Stimulated activated memory B cell treated with anti-CD40 and anti-IgM and Interleukin-4, amounts not matched to agents 10 μg/mL and 1 μg/mL and 100 μg/mL, for 72 hours (primary cell): ENCODE measurements around the gene STON2.
A peak's percentile ranks its signal among the peaks of the same experiment; 100 is the strongest.
"Not testable (repeated sequence)": the region's sequence is repeated elsewhere in the genome, so short reads cannot be mapped to it uniquely, and the experiment has no call there.

ENCODE experiments used
- ATAC-seq: fragments of 150-1000 bp; cut with Tn5 transposase; 2 replicates; pipeline ENCODE4 v1.10.0; 2021
- H3K27ac Mint-ChIP-seq: one replicate; pipeline ENCODE4 v1.8.0; 2022; ENCODE audit warnings: mild to moderate bottlenecking, mixed read lengths
- H3K27me3 Mint-ChIP-seq: one replicate; pipeline ENCODE4 v1.8.0; 2022; ENCODE audit warnings: mixed read lengths
- H3K36me3 Mint-ChIP-seq: one replicate; pipeline ENCODE4 v1.8.0; 2022; ENCODE audit warnings: mixed read lengths
- H3K4me1 Mint-ChIP-seq: one replicate; pipeline ENCODE4 v1.8.0; 2022; ENCODE audit warnings: mixed read lengths
- H3K4me3 Mint-ChIP-seq: one replicate; pipeline ENCODE4 v1.8.0; 2022; ENCODE audit warnings: mild to moderate bottlenecking, moderate library complexity, mixed read lengths
- H3K9me3 Mint-ChIP-seq: one replicate; pipeline ENCODE4 v1.8.0; 2022; ENCODE audit warnings: mixed read lengths

Gene STON2

DNA sequence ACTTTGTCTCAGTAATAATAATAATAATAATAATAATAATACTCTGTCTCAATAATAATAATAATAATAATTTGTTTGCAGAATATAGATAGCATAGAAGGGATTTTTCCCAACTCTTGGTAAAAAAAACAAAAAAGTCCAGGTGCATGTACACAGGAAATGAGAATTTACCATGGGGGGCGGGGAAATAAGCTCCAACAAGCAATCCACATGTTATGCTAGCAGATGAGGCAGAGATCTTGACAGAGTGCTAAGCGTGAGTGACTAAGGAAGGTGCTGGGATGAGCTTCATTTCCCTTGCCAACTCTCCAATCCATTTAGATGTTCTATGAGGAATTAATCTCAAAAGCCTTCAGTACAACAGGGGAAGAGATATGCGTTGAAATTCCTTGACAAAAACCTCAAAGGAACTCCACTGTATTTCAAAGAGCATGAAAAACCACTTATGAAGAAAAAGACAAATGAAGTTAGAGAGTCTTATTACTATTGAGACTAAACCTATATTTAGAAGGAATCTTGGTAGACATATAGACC is 134.4 kb downstream of the STON2 start:
- Mint-ChIP-seq H3K4me3 (no peak overlapping the region), H3K4me1 (no peaks in the 10 kb centered on the region), H3K27me3 (peaks cover 59% of the 10 kb centered on the region), H3K27ac (no peak overlapping the region), H3K36me3 (no peaks in the 10 kb centered on the region), H3K9me3 (no peaks in the 10 kb centered on the region)
- ATAC-seq: no peak

- Mint-ChIP-seq H3K36me3 (no peaks in the 10 kb centered on the region), H3K9me3 (no peaks in the 10 kb centered on the region), H3K4me3 (no peak overlapping the region), H3K27ac (no peak overlapping the region), H3K4me1 (no peaks in the 10 kb centered on the region), H3K27me3 (peaks cover 57% of the 10 kb centered on the region)
- ATAC-seq: no peak
Observed at GRCh38 chr14:81264671-81265070, 135.5 kb downstream of the STON2 start.

- Mint-ChIP-seq H3K36me3 (no peaks in the 10 kb centered on the region), H3K27me3 (peaks cover 53% of the 10 kb centered on the region), H3K27ac (no peak overlapping the region), H3K4me1 (no peaks in the 10 kb centered on the region), H3K9me3 (no peaks in the 10 kb centered on the region), H3K4me3 (no peak overlapping the region)
- ATAC-seq: no peak
Observed at GRCh38 chr14:81263777-81264410, 136.2 kb downstream of the STON2 start.

- Mint-ChIP-seq H3K4me3 (no peak overlapping the region), H3K27ac (no peak overlapping the region), H3K27me3 (peaks cover 31% of the 10 kb centered on the region), H3K4me1 (peaks cover 8% of the 10 kb centered on the region), H3K36me3 (no peaks in the 10 kb centered on the region), H3K9me3 (no peaks in the 10 kb centered on the region)
- ATAC-seq: no peak
Observed at GRCh38 chr14:81261176-81261575, 138.9 kb downstream of the STON2 start.

GRCh38 chr14:81260732-81261131 is 139.4 kb downstream of the STON2 start:
- H3K4me3 Mint-ChIP-seq: no peak overlapping the region
- peaks cover 27% of the 10 kb centered on the region for H3K27me3 Mint-ChIP-seq
- no peaks in the 10 kb centered on the region for H3K9me3 Mint-ChIP-seq
- peaks cover 13% of the 10 kb centered on the region for H3K4me1 Mint-ChIP-seq
- no peak overlapping the region for H3K27ac Mint-ChIP-seq
- no peaks in the 10 kb centered on the region for H3K36me3 Mint-ChIP-seq
- no peak for ATAC-seq

DNA sequence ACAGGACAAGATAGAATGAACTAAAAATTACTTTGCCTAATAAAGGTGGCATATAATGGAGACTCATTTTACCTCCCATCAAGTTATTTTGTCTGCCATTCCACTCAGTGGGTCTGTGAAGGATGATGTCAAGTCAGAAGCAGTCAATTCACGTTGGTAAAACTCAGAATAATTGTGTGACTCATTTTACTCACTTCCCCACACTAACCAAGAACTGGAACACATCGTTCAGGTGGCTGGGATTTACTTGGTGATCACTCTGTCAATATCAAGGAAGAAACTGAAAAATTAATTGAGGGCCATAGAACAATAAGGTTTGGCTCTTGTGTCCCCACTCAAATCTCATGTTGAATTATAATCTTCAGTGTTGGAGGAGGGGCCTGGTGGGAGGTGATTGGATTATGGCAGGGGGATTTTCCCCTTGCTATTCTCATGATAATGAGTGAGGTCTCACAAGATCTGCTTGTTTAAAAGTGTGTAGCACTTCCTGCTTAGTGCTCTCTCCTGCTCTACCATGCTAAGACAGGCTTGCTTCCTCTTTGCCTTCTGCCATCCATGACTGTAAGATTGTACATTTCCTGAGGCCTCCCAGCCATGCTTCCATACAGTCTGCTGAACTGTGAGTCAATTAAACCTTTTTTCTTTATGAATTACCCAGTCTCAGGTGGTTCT is 143.7 kb downstream of the STON2 start:
- ATAC-seq: peak; percentile 87
- Mint-ChIP-seq H3K27ac (peak overlapping the region; percentile 72), H3K27me3 (peaks cover 23% of the 10 kb centered on the region), H3K36me3 (no peaks in the 10 kb centered on the region), H3K9me3 (no peaks in the 10 kb centered on the region), H3K4me1 (peaks cover 13% of the 10 kb centered on the region), H3K4me3 (no peak overlapping the region)

GRCh38 chr14:81252278-81252677 is 147.8 kb downstream of the STON2 start:
- Mint-ChIP-seq H3K4me1 (peaks cover 13% of the 10 kb centered on the region), H3K27me3 (peaks cover 13% of the 10 kb centered on the region), H3K9me3 (no peaks in the 10 kb centered on the region), H3K36me3 (no peaks in the 10 kb centered on the region), H3K4me3 (no peak overlapping the region), H3K27ac (no peak overlapping the region)
- ATAC-seq: no peak

DNA sequence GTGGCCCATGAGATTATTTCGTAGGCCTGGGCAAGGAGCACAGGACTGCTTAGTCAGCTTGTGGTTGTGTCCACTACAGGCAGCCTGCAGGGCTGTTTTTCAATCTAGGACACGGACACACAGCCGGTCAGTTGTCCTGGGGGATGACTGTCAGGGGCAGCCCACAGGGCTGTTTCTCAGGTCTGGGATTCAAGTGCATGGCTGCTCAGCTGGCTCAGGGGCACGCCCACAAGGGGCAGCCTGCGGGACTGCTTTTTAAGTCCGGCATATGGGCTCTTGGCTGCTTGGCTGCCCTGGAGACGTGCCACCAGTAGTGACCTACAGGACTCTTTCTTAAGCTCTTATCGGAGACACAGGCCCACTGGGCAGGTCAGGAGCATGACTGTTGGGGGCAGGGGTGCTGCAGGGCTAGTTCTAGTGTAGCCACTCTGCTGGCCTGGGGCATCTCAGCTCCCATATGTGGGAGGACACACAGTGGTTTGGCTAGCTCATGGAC is 152.8 kb downstream of the STON2 start:
- no peak for ATAC-seq

GRCh38 chr14:81246461-81247270 is 153.5 kb downstream of the STON2 start:
- no peaks in the 10 kb centered on the region for H3K4me1 Mint-ChIP-seq
- ATAC-seq: no peak
- H3K36me3 Mint-ChIP-seq: peaks cover 4% of the 10 kb centered on the region
- no peak overlapping the region for H3K27ac Mint-ChIP-seq
- H3K27me3 Mint-ChIP-seq: peaks cover 21% of the 10 kb centered on the region
- no peak overlapping the region for H3K4me3 Mint-ChIP-seq
- peaks cover 9% of the 10 kb centered on the region for H3K9me3 Mint-ChIP-seq

More for the DNA sequence above, 152.8 kb downstream of the STON2 start:
- H3K9me3 Mint-ChIP-seq: peaks cover 9% of the 10 kb centered on the region
- H3K27me3 Mint-ChIP-seq: peaks cover 28% of the 10 kb centered on the region
- H3K27ac Mint-ChIP-seq: no peak overlapping the region
- no peak overlapping the region for H3K4me3 Mint-ChIP-seq
- H3K4me1 Mint-ChIP-seq: no peaks in the 10 kb centered on the region
- peaks cover 4% of the 10 kb centered on the region for H3K36me3 Mint-ChIP-seq

- no peak overlapping the region for H3K4me3 Mint-ChIP-seq
- ATAC-seq: no peak
- H3K4me1 Mint-ChIP-seq: no peaks in the 10 kb centered on the region
- H3K9me3 Mint-ChIP-seq: peaks cover 9% of the 10 kb centered on the region
- peaks cover 18% of the 10 kb centered on the region for H3K27me3 Mint-ChIP-seq
- H3K27ac Mint-ChIP-seq: no peak overlapping the region
- H3K36me3 Mint-ChIP-seq: peaks cover 4% of the 10 kb centered on the region
Observed at GRCh38 chr14:81245771-81246170, 154.4 kb downstream of the STON2 start.

DNA sequence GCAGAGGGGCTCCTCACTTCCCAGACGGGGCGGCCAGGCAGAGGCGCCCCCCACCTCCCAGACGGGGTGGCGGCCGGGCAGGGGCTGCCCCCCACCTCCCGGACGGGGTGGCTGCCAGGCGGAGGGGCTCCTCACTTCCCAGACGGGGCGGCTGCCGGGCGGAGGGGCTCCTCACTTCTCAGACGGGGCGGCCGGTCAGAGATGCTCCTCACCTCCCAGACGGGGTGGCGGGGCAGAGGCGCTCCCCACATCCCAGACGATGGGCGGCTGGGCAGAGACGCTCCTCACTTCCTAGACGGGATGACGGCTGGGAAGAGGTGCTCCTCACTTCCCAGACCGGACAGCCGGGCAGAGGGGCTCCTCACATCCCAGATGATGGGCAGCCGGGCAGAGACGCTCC is 155.7 kb downstream of the STON2 start:
- ATAC-seq, H3K4me3 Mint-ChIP-seq, H3K27ac Mint-ChIP-seq, H3K36me3 Mint-ChIP-seq, H3K9me3 Mint-ChIP-seq, H3K4me1 Mint-ChIP-seq: not testable (repeated sequence)
- peaks cover 23% of the 10 kb centered on the region for H3K27me3 Mint-ChIP-seq

GRCh38 chr14:81243499-81243898 is 156.6 kb downstream of the STON2 start:
- H3K36me3 Mint-ChIP-seq: peaks cover 4% of the 10 kb centered on the region
- H3K9me3 Mint-ChIP-seq: peaks cover 9% of the 10 kb centered on the region
- H3K27me3 Mint-ChIP-seq: peaks cover 23% of the 10 kb centered on the region
- H3K27ac Mint-ChIP-seq: no peak overlapping the region
- no peak overlapping the region for H3K4me3 Mint-ChIP-seq
- ATAC-seq: no peak
- no peaks in the 10 kb centered on the region for H3K4me1 Mint-ChIP-seq

- not testable (repeated sequence) for H3K27me3 Mint-ChIP-seq, H3K9me3 Mint-ChIP-seq, H3K4me3 Mint-ChIP-seq, H3K36me3 Mint-ChIP-seq, H3K27ac Mint-ChIP-seq, ATAC-seq
- H3K4me1 Mint-ChIP-seq: peaks cover 11% of the 10 kb centered on the region
Observed at GRCh38 chr14:81236849-81237248, 163.3 kb downstream of the STON2 start.

DNA sequence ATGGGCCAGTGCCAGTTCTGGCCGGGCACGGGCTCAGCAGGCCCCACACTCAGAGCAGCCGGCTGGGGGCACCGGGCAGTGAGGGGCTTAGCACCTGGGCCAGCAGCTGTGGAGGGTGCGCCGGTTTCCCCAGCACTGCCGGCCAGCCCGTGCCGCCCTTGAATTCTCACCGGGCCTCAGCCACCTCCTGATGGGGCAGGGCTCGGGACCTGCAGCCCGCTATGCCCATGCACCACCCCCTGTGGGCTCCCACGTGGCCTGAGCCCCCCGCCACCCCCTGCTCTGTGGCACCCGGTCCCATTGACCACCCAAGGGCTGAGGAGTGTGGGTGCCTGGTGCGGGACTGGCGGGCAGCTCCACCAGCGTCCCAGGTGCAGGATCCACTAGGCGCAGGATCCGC is 164.0 kb downstream of the STON2 start:
- ATAC-seq: peak; percentile 46
- Mint-ChIP-seq H3K9me3 (no peaks in the 10 kb centered on the region), H3K36me3 (no peaks in the 10 kb centered on the region), H3K27me3 (peaks cover 8% of the 10 kb centered on the region), H3K4me3 (no peak overlapping the region), H3K4me1 (peaks cover 11% of the 10 kb centered on the region), H3K27ac (no peak overlapping the region)

GRCh38 chr14:81235096-81235495 is 165.0 kb downstream of the STON2 start:
- no peaks in the 10 kb centered on the region for H3K36me3 Mint-ChIP-seq
- no peaks in the 10 kb centered on the region for H3K9me3 Mint-ChIP-seq
- peak overlapping the region; percentile 10 for H3K27ac Mint-ChIP-seq
- ATAC-seq: peak; percentile 76
- H3K4me1 Mint-ChIP-seq: peaks cover 11% of the 10 kb centered on the region
- peak overlapping the region; percentile 0 for H3K4me3 Mint-ChIP-seq
- no peaks in the 10 kb centered on the region for H3K27me3 Mint-ChIP-seq
